ENCODE data around the gene FMO2.

DNA sequence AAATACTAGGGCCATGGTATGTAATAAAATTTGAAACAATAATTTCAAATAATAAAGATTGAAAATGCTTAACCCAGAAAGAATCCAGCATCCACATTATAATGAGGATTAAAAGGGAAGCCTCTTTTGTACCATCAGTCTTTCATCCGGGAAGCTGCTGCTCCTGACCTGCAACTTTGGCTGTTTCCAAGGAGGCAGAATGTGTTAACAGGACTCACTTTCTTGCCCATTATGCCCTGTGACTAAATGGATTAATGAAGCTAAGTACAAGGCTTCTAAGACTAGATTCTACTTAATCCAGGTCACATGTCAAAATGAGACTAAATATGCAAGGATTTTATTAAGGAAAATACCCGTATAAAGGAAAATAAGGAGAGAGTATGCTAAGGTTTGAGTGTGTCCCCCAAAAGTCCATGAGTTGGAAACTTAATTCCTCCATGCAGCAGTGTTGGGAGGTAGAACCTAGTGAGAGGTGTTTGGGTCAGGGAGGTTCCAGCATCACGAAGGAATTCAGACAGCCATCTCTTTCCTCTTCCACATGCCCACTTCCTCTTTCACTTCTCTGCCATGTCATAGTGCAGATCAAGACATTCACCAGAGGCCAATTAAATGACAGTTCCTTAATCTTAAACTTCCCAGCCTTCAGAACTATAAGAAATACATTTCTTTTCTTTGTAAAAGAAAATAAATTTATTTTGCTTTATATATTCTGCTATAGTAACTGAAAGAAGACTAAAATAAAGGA is 27.7 kb downstream of the FMO2 start:
- TF ChIP-seq, protein P1, sequence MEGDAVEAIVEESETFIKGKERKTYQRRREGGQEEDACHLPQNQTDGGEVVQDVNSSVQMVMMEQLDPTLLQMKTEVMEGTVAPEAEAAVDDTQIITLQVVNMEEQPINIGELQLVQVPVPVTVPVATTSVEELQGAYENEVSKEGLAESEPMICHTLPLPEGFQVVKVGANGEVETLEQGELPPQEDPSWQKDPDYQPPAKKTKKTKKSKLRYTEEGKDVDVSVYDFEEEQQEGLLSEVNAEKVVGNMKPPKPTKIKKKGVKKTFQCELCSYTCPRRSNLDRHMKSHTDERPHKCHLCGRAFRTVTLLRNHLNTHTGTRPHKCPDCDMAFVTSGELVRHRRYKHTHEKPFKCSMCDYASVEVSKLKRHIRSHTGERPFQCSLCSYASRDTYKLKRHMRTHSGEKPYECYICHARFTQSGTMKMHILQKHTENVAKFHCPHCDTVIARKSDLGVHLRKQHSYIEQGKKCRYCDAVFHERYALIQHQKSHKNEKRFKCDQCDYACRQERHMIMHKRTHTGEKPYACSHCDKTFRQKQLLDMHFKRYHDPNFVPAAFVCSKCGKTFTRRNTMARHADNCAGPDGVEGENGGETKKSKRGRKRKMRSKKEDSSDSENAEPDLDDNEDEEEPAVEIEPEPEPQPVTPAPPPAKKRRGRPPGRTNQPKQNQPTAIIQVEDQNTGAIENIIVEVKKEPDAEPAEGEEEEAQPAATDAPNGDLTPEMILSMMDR (IDR thresholded peaks at IDR 0.05): no peak
- TF ChIP-seq POLR2A (IDR thresholded peaks at IDR 0.05): no peak

All from body of pancreas (tissue), 4 donors.